Activated naive CD8-positive, alpha-beta T cell treated with anti-CD3 and anti-CD28 coated beads, Interleukin-2, amount 50 U/mL, for 24 hours (primary cell): ENCODE measurements around the gene GATAD1.
A peak's percentile ranks its signal among the peaks of the same experiment; 100 is the strongest.
"Not testable (repeated sequence)": the region's sequence is repeated elsewhere in the genome, so short reads cannot be mapped to it uniquely, and the experiment has no call there.

Source experiments
- ATAC-seq: fragments of 150-1000 bp; cut with Tn5 transposase; one replicate; pipeline ENCODE4 v1.10.0; 2021
- DNase-seq: peaks from one replicate; pipeline ENCODE4 v3.0.0; 2021
- H3K27ac Mint-ChIP-seq: one replicate; pipeline ENCODE4 v1.8.0; 2021; ENCODE audit warnings: mild to moderate bottlenecking, mixed read lengths
- H3K27me3 Mint-ChIP-seq: one replicate; pipeline ENCODE4 v1.8.0; 2021; ENCODE audit warnings: mixed read lengths
- H3K36me3 Mint-ChIP-seq: one replicate; pipeline ENCODE4 v1.8.0; 2021; ENCODE audit warnings: low read depth, mixed read lengths
- H3K4me1 Mint-ChIP-seq: one replicate; pipeline ENCODE4 v1.8.0; 2021; ENCODE audit warnings: mixed read lengths
- H3K4me3 Mint-ChIP-seq: one replicate; pipeline ENCODE4 v1.8.0; 2021; ENCODE audit warnings: mild to moderate bottlenecking, moderate library complexity, mixed read lengths
- H3K9me3 Mint-ChIP-seq: one replicate; pipeline ENCODE4 v1.8.0; 2021; ENCODE audit warnings: mixed read lengths

The GATAD1 gene, protein sequence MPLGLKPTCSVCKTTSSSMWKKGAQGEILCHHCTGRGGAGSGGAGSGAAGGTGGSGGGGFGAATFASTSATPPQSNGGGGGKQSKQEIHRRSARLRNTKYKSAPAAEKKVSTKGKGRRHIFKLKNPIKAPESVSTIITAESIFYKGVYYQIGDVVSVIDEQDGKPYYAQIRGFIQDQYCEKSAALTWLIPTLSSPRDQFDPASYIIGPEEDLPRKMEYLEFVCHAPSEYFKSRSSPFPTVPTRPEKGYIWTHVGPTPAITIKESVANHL

DNA sequence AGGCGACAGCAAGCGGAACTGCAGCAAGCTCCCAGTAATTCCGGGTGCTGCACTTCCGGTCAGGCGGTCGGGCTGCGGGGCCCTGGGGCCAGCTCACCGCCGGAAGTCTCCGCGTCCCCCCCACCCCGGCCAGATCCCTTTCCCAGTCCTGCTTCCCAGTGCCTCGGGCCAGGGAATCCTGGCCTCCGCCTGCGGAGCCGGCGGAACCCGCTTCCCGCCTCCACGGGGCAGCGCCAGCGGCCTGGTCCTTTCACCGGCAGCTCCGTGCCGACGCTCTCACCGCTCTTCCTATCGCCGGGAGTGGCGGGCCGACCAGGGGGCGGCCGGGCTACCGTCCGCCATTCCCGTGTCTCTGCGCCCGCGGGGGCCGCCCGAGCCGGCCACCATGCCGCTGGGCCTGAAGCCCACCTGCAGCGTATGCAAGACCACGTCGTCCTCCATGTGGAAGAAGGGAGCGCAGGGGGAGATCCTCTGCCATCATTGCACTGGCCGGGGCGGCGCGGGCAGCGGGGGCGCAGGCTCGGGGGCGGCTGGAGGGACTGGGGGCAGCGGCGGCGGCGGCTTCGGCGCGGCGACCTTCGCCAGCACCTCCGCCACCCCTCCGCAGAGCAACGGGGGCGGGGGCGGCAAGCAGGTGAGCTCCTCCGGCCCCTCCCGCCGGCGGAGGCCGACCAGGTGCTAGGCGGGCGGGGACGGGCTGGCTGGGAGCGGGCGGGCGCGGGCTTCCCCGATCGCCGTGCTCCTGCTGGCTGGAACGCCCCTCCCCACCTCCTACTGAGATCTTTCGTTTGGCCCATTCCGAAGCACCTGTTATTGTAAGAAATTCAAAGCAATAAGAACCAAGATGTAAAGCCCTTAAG, at the start of gene GATAD1:
GATAD1 (plus strand) TSS at position 138 of the 860 bp plus-strand sequence; CDS start at position 386, 248 bp downstream.
- no peaks in the 10 kb centered on the region for H3K9me3 Mint-ChIP-seq
- peaks cover 14% of the 10 kb centered on the region for H3K4me1 Mint-ChIP-seq

DNA sequence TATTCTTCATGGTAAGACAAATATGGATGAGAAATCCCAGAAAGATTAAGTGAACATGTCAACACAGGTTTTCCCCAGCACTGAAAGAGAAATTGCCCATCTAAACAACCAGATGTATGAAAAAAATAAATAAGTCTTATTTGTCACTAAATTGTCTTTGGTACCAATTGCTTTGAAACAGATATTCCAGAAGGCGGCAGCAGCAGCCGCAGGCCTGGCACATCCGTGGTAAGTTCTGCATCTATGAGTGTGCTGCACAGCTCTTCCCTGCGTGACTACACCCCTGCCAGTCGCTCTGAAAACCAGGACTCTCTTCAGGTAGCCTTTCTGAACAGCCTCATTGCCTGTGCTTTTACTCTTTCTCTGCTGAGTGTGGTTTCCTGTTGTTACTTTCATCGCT, 49.7 kb upstream of the GATAD1 start:
- Mint-ChIP-seq H3K4me1 (no peaks in the 10 kb centered on the region), H3K4me3 (no peak overlapping the region), H3K27me3 (no peaks in the 10 kb centered on the region), H3K36me3 (peaks cover 20% of the 10 kb centered on the region), H3K27ac (no peak overlapping the region), H3K9me3 (no peaks in the 10 kb centered on the region)
- DNase-seq (no peak), ATAC-seq (no peak)

More for the DNA sequence above, at the start of gene GATAD1:
- DNase-seq (peak; percentile 83), ATAC-seq (peak; percentile 91)
- Mint-ChIP-seq H3K36me3 (peaks cover 17% of the 10 kb centered on the region), H3K27me3 (no peaks in the 10 kb centered on the region), H3K4me3 (peak within 1 kb of the TSS; percentile 84), H3K27ac (peak within 1 kb of the TSS; percentile 75)

DNA sequence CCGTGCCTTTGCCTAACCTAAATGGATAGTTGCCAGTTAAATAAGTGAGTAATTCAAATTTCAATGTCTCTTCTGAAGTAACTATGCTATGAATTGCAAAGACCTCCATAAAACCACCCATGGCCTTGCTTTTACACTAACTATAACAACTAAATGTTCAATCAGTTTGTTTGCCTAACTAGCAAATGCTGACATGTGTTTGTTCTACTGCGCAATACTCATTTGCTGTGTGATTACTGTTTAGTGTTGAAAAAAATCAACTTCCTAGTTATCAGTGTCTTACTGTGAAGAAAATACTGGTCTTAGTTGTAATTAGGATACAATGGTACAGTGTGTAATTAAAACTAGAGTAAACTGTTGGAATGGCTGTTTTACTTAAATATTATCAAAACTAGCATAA, 47.3 kb upstream of the GATAD1 start:
- Mint-ChIP-seq H3K4me3 (no peak overlapping the region), H3K4me1 (peaks cover 18% of the 10 kb centered on the region), H3K9me3 (no peaks in the 10 kb centered on the region), H3K27ac (no peak overlapping the region), H3K36me3 (peaks cover 20% of the 10 kb centered on the region), H3K27me3 (no peaks in the 10 kb centered on the region)
- ATAC-seq (no peak), DNase-seq (no peak)

DNA sequence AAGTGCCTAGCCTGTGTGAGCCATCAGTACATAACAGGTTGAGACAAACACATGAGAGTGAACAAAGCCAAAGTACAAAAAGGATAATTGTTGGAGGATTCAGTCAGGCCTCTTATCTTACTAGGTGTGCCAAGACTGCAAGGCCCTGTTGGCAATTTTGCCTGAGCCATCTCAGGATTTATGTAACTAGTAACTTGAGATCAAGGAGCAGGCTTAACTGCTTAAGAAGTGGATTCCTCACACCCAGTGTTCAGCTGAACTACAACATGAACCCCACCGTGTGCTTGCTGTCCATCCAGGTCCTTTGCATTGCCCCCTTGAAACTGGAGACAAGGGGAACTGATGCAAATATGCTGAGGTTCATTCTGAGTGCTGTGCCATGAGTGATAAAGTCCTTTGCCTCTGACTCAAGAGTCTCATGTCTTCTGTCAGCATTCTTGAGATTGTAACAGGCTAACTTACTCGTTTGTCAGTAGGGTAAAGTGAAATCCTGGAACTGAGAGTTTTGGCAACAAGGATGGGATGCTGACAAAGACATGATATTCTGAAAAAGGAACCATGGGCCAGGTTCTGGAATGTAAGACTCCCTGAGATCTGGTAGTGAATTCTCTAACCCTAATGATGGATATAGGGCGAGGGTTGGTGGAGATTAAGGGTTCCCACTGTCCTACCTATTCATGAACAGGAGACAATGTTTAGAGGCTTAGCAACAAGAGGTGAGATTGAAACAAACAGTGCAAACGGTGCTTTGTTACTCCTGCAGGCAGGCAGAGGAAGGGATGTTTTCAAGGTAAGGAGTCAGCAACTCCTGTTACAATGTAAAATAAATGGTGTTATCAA, 44.1 kb upstream of the GATAD1 start:
- peaks cover 19% of the 10 kb centered on the region for H3K4me1 Mint-ChIP-seq
- DNase-seq (no peak), ATAC-seq (no peak)
- no peaks in the 10 kb centered on the region for H3K9me3 Mint-ChIP-seq
- H3K4me3 Mint-ChIP-seq = no peak overlapping the region
- H3K27ac Mint-ChIP-seq = no peak overlapping the region
- H3K27me3 Mint-ChIP-seq = no peaks in the 10 kb centered on the region
- peaks cover 10% of the 10 kb centered on the region for H3K36me3 Mint-ChIP-seq

DNA sequence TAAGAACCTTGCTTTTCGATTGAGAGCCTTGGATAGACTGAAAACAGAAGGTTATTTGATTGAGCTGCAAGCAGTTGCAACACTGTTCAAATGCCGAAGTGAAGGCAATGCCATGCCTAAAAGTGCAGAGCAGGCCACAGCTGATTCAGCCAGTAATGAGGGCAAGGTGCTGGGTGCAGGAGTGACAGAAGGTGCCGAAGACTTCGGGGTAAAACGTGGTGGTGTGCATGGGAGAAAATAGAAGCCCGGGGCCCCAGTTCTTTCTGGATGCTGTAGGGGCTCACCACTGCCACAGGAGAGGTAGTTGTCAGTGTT, 43.6 kb upstream of the GATAD1 start:
- H3K27me3 Mint-ChIP-seq = no peaks in the 10 kb centered on the region
- no peak overlapping the region for H3K4me3 Mint-ChIP-seq
- H3K27ac Mint-ChIP-seq = no peak overlapping the region
- no peaks in the 10 kb centered on the region for H3K9me3 Mint-ChIP-seq
- peaks cover 6% of the 10 kb centered on the region for H3K36me3 Mint-ChIP-seq
- DNase-seq (no peak), ATAC-seq (no peak)
- H3K4me1 Mint-ChIP-seq = peaks cover 19% of the 10 kb centered on the region

DNA sequence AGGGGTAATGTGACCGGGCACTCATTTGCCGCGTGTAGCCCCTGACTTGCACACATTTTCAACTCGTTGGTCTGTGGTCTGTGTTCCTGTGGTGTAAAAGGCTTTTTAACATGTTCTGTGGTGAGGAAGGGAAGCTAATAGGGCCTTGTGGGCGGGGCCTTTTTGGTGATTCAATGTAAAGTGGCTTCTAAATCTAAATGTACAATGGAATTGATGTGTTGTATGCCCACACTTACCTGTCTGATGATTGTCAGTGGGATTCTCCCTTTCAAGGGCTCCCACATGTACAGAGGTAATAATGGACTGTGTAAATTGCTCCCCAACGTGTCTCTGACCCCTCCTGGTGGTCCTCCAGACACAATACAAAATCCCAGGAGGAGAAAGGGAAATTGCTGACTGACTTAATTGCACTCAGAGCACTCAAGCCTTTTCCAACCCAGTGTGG, 43.1 kb upstream of the GATAD1 start:
- ATAC-seq (peak; percentile 86), DNase-seq (peak; percentile 61)
- no peaks in the 10 kb centered on the region for H3K27me3 Mint-ChIP-seq
- no peaks in the 10 kb centered on the region for H3K9me3 Mint-ChIP-seq
- H3K27ac Mint-ChIP-seq = peak overlapping the region; percentile 41
- H3K36me3 Mint-ChIP-seq = peaks cover 3% of the 10 kb centered on the region
- H3K4me1 Mint-ChIP-seq = peaks cover 19% of the 10 kb centered on the region
- no peak overlapping the region for H3K4me3 Mint-ChIP-seq

DNA sequence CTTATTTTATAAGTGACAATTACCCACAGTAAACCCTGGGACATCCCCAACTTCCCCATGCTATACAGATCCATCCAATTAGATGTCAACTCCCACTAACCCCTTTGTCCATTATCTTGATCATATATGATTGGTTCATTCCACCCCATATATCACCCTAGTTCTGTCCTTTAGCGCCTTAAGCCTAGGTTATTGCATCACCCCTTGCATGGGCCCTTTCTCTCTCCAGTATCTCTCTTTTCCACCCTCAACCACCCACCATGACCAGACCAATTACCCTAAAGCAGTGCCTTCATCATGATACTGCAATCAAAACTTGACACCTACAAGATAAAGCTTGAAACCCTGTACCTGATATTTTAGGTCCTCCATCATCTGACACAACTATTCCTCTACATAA, 37.9 kb upstream of the GATAD1 start:
- Mint-ChIP-seq H3K27ac (no peak overlapping the region), H3K36me3 (no peaks in the 10 kb centered on the region), H3K9me3 (no peaks in the 10 kb centered on the region), H3K4me1 (peaks cover 6% of the 10 kb centered on the region), H3K27me3 (peaks cover 7% of the 10 kb centered on the region), H3K4me3 (no peak overlapping the region)
- DNase-seq (no peak), ATAC-seq (no peak)

DNA sequence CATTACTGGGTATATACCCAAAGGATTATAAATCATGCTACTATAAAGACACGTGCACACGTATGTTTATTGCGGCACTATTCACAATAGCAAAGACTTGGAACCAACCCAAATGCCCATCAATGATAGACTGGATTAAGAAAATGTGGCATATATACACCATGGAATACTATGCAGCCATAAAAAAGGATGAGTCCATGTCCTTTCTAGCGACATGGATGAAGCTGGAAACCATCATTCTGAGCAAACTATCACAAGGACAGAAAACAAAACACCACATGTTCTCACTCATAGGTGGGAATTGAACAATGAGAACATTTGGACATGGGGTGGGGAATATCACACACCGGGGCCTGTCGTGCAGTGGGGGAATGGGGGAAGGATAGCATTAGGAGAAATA, 37.1 kb upstream of the GATAD1 start:
- H3K4me1 Mint-ChIP-seq, H3K27ac Mint-ChIP-seq, H3K9me3 Mint-ChIP-seq, ATAC-seq, H3K36me3 Mint-ChIP-seq, H3K27me3 Mint-ChIP-seq, DNase-seq, H3K4me3 Mint-ChIP-seq: not testable (repeated sequence)

DNA sequence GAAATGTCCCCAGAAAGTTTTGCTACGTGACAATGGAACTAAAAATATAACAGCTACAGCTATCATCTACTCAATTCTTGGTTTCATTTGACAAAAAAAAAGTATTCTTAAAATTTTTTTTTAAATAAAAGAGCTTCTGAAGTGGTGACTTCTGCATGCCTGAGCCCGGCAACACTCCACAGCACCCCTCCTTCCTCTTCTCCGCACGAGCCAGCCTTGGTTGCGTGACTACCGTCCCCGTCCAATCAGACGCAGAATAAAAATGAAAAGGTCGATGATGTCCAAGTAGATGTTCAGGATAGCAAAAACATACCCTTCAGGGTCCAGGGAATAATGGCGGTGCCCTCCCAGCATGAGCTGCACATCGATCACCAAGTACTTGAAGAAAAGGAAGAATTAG, 34.5 kb upstream of the GATAD1 start:
- Mint-ChIP-seq H3K36me3 (no peaks in the 10 kb centered on the region), H3K9me3 (no peaks in the 10 kb centered on the region), H3K4me3 (no peak overlapping the region), H3K27me3 (peaks cover 7% of the 10 kb centered on the region), H3K4me1 (no peaks in the 10 kb centered on the region), H3K27ac (no peak overlapping the region)
- ATAC-seq = no peak
- DNase-seq = no peak

DNA sequence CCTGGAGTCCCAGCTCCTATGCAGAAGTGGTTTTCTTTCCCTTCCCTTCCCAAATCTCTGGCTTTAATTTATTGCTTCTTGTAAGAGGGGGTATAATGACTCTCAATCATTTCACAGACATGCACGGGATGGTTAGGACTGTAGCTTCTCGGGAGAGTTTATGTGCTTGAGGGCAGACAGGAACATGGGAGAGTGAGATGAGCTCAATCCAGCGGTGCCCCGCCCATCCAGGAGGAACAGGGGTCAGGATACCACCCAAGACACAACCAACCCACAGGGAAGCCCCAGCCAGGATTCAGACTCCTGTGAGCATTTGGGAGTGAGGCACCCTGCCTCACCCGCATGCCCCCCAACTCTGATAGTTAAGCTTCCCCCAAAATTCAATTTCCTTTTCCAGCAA, 33.7 kb upstream of the GATAD1 start:
- Mint-ChIP-seq H3K36me3 (no peaks in the 10 kb centered on the region), H3K4me3 (no peak overlapping the region), H3K9me3 (no peaks in the 10 kb centered on the region), H3K27me3 (peaks cover 7% of the 10 kb centered on the region), H3K27ac (no peak overlapping the region), H3K4me1 (no peaks in the 10 kb centered on the region)
- ATAC-seq = no peak
- no peak for DNase-seq

DNA sequence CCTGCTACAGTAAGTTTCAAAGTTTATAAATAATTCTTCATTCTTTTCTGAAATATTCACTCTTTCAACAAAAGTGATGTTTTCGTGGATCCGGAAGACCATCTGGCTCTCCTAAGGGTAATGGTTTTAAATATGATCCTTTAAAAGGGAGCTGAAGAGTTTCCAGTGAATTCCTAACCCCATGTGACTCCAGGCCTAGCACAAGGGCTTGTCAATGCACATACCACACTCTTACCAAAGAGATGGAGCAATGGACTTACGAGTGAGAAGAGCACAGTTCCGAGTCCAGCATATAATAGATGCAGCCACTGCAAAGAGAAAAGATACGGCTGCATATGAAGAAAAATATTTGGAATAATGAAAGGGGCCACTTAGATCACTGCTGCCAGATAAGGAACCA, 32.1 kb upstream of the GATAD1 start:
- no peak for ATAC-seq
- no peaks in the 10 kb centered on the region for H3K9me3 Mint-ChIP-seq
- H3K4me3 Mint-ChIP-seq = no peak overlapping the region
- DNase-seq = no peak
- H3K36me3 Mint-ChIP-seq = no peaks in the 10 kb centered on the region
- no peaks in the 10 kb centered on the region for H3K4me1 Mint-ChIP-seq
- H3K27me3 Mint-ChIP-seq = peaks cover 5% of the 10 kb centered on the region
- H3K27ac Mint-ChIP-seq = no peak overlapping the region

DNA sequence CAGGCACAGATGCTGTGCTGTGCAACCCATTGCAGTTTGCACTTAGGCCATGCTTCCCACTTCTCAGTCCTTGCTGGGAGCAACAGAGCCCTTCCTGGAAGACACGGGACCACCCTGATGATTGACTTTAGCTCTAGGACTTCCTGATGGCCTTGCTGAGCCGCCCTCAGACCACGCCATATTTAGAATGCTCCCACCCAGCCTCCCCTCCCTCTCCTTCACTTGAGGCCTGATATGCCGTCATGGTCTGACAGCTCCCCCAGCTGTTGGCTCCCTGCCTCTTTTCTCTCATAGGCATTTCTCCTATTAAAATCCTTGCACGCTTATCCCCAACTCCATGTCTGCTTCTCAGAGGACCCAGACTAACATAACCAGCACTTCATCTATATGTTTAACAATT, 29.4 kb upstream of the GATAD1 start:
- DNase-seq = no peak
- no peaks in the 10 kb centered on the region for H3K36me3 Mint-ChIP-seq
- no peak overlapping the region for H3K4me3 Mint-ChIP-seq
- peaks cover 5% of the 10 kb centered on the region for H3K27me3 Mint-ChIP-seq
- no peaks in the 10 kb centered on the region for H3K9me3 Mint-ChIP-seq
- ATAC-seq = no peak
- no peak overlapping the region for H3K27ac Mint-ChIP-seq
- no peaks in the 10 kb centered on the region for H3K4me1 Mint-ChIP-seq

DNA sequence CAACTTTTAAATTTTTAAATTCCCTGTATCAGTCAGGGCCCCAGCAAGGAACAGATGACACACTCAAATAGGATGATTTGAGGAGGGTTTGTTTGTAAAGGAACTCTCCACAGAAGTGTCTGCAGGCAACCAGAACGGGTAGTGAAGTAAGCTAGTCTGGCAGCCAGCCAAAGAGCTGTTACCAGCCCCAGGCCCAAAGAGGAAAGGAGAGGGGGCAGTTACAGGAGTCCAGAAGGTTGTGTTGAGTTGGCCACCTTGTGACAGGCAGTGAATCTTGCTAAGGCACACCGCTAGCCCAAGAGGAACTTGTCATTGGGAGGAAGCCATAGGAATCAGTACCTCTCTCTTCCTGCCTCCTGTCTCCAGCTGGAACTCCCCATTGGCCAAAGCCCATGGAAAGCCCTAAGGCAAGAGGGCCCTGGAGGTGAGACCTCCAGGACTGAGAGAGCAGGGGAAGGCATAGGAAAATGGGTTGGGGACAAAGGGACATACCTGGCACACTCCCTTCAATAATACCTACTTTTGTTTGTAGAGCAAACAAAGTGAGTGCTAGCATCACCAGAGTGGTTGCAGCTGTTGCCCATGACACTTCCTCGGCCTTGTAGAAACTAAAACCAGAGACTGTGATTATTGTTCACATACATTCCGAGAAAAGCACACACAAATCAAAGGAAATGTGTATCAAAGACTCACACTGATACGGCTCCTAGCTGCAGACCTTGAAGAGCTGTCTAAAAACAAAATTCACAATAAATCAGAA, 25.4 kb upstream of the GATAD1 start:
- Mint-ChIP-seq H3K9me3 (no peaks in the 10 kb centered on the region), H3K36me3 (no peaks in the 10 kb centered on the region), H3K27me3 (peaks cover 17% of the 10 kb centered on the region), H3K4me1 (peaks cover 11% of the 10 kb centered on the region), H3K4me3 (no peak overlapping the region), H3K27ac (no peak overlapping the region)
- no peak for DNase-seq
- ATAC-seq = no peak

DNA sequence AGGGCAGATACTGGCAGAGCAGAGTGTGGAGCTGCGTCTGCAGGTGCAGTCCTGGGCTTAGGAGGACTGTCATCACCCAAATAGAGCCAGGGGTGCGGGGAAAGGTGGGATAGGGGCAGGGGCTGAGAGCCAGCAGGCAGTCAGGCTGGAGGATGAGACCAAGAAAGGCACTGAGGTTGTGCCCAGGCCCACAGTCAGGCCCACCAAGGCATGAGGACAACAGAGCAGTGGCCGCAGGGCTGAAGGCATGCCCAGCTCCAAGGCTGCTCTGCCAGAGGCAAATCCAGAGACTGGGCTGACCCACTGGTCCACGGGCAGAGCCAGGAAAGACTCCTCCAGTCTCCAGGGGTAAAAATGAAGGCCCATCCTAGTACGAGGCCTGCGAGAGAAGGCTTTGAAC, 24.4 kb upstream of the GATAD1 start:
- H3K4me3 Mint-ChIP-seq = no peak overlapping the region
- peaks cover 11% of the 10 kb centered on the region for H3K4me1 Mint-ChIP-seq
- no peaks in the 10 kb centered on the region for H3K9me3 Mint-ChIP-seq
- no peak for DNase-seq
- H3K36me3 Mint-ChIP-seq = no peaks in the 10 kb centered on the region
- peaks cover 20% of the 10 kb centered on the region for H3K27me3 Mint-ChIP-seq
- no peak for ATAC-seq
- H3K27ac Mint-ChIP-seq = no peak overlapping the region
